NCI-H2107 treated with DMSO at 0.1 percent for 48 hours (cell line): ENCODE results near the gene DNPH1.

ENCODE experiments used
- DNase-seq: peaks from one replicate; lab custom pipeline; 2025; ENCODE audit not compliant: unreplicated experiment; lab: John Stamatoyannopoulos, UW

The DNPH1 gene

GRCh38 chr6:43247114-43247999, 18.1 kb upstream of the DNPH1 start:
- DNase-seq = no peak

DNA sequence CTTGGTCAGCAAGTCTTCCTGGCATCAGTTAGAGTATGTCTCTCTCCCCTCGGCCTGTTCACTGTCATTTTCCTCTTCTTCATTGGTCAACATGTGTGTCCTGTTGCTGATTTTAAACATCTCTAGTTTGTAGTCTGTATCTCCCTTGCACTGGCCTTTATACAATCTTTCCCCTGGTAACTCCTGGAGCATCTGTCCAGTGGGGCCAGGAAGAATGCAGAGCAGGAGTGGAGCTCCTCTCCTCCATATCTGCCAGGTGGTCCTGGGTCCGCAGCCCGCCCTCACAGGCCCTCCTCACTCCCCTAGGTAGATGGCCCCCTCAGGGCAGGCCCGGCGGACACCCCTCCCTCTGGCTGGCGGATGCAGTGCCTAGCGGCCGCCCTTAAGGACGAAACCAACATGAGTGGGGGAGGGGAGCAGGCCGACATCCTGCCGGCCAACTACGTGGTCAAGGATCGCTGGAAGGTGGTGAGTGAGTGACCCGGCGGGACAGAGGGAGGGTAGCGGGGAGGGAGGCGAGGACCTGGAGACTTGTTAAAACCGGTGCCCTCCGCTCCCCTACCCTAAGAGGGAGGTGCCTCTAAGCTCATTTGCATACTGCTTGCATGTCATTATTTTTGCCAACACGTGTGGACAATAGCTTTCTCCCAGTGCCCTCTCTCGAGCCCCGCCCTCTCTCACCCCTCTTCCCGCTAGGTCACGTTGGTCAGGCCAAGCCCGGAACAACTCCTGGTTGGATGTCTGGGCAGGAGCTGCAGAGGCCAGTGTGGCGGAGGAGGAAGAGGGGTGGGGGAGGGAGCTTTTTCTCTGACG, 17.2 kb upstream of the DNPH1 start:
- no peak for DNase-seq

DNA sequence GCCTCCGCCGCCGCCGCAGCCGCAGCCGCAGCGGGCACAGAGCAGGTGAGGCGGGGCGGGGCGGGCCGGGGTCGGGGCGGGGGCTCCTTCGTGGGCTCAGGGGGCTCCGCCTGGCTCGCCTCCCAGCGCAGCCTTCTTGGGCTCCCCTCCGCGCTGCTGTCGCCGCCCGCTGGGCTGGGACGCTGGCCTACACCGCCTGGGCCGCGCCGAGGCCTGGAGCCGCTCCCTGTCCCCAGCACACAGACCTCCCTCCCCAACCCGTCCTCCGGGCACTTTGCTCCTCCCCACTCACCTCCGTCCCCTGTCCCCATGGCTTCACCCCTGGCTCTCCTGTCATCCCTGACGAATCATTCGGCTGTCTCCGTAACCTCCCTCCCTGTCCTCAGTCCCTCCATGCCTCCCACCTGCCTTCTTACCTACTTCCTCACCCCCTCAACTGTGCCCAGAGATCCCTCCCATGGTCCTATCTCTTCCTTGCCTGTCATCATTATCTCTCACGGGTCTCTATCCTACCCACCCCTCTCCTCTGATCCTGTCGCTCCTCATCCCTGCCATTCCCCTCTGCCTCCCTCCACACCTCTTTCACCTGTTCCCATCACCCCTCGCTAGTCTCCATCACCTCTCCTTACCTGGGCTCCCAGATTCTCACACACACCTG, 14.5 kb upstream of the DNPH1 start:
- DNase-seq = no peak

- no peak for DNase-seq
Observed at GRCh38 chr6:43242908-43243663, 13.8 kb upstream of the DNPH1 start, which contains the start of gene TTBK1. TSS of gene TTBK1 (plus strand) at chr6:43243481. CDS start at chr6:43246661, 3,180 bp downstream.

- no peak for DNase-seq
Observed at GRCh38 chr6:43241446-43241845, 12.2 kb upstream of the DNPH1 start.

DNA sequence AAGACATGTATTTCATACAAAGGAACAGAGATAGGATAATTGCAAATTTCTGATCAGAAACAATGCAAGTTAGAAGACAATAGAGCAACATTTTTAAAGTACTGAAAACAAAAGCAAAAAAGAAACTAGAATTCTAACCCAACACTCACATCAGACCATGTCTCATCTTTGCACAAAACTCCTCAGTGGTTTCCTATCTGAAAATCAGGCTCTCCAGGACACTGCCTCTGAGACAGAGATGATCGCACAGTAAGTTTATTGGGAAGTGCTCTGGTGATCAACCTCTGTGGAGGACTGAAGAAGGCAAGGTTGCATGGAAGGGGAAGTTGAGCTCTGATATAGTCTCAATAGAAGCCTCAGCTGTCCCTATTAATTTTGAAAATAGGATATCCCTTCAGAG, 11.7 kb upstream of the DNPH1 start:
- DNase-seq = no peak

- no peak for DNase-seq
Observed at GRCh38 chr6:43239054-43239453, 9.8 kb upstream of the DNPH1 start.

- no peak for DNase-seq
Observed at GRCh38 chr6:43235841-43236240, 6.6 kb upstream of the DNPH1 start.

- no peak for DNase-seq
Observed at GRCh38 chr6:43231735-43232450, 2.6 kb upstream of the DNPH1 start.

DNA sequence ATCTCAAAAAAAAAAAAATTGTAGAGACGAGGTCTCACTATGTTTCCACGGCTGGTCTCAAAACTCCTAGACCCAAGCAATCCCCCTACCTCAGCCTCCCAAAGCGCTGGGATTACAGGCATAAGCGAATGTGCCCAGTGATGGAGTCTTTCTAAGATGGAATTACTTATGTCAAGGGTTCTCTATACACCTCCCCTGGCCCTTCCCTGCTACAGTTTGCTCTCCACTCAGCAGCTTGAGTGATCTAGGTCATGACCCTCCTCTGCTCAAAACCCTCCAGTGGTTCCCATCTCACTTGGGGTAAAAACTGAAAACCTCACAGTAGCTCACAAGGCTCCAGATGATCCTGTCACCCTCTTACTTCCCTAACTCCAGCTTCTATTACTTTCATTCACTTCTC, 1.8 kb upstream of the DNPH1 start:
- no peak for DNase-seq

DNA sequence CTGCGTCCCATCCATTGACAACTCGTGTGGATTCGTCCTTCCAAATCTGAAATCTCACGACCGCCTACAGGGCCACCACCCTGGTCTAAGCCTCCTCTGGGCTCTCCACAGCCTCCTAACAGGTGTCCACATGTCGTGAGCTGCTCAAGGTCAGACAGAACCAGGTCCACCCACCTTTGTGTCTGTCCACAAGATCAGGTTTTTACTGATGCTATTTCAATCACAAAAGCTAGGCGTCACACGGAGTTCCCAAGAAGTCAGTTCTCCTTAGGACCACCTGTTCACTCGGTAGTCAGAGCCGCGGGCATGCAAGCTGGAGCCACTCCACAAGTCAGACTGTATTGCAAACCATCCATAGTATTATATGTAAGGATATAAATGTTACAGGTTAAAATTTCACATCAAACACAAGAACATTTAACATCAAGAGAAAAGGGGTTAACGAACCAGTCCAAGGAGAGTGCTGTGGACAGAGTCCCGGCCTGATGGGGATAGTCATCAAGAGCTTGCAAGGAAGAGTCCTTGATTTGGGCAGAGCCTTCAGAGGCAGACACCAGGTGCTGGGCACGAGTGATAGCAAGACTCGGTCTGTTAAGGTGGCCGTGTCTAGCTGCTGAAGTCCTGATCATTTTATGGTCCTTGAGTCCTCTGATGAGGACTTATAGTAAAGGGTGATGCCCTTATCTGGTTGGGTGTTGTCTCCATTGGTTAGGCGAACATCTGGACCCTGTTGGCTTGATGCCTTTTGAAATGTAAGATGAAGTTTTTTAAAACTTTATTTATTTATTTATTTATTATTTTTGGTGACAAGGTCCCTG, 731 bp upstream of the DNPH1 start:
- no peak for DNase-seq

DNA sequence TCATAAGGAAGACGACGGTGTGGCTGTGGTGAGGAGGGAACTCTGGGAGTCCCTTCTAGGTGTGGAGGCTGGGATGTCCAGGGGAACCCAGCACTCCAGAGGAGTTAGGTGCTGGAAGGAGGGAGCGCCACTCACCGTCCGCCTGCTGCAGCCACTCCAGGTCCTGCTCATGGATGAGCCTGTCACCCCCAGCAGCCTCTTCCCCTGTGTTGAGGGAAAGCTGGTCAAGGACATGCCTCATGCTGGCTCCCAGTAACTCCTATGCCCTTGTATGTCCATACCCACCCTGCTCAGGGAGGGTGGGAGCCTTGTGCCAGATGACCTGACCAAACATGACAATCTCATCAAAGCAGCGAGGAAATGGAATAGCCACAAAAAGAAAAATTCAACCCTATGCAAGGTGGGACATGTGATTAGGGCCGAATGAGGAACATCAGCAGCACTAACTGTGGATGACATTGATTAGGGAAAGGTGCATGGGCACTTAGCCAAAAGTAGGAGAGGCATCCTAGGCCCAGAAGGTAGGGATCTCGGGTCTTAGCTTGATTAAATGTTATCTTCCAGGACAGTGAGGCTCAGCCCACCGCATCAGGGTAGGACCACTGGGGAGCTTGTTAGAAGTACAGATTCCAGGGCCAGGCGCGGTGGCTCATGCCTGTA, 3.0 kb downstream of the DNPH1 start:
- no peak for DNase-seq

- DNase-seq = no peak
Observed at GRCh38 chr6:43223175-43223574, 6.1 kb downstream of the DNPH1 start.

DNA sequence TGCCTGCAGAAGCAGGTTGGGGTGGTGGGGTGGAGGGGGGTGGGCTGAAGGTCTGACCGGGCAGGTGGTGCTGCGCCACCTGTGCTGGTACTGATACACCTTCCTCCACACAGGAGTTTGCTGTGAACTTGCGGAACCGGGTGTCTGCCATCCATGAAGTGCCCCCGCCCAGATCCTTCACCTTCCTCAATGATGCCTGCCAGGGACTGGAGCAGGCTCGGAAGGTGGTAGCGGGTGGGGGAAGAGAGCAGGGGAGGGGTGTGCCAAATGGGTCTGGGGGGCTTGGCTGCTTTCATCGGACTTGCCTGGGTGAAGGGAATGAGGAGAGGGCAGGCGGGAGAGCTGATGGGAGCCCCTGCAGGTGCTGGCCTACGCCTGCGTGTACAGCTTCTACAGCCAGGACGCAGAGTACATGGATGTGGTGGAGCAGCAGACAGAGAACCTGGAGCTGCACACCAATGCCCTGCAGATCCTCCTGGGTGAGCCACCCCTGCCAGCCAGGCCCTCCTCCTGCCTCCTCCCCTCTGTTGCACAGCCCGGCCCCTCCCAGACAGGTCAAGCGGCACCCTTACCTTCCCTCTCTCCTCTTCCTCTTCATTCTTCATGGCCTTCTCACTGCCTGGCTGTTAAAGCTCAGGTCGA, 6.7 kb downstream of the DNPH1 start:
- DNase-seq = no peak

DNA sequence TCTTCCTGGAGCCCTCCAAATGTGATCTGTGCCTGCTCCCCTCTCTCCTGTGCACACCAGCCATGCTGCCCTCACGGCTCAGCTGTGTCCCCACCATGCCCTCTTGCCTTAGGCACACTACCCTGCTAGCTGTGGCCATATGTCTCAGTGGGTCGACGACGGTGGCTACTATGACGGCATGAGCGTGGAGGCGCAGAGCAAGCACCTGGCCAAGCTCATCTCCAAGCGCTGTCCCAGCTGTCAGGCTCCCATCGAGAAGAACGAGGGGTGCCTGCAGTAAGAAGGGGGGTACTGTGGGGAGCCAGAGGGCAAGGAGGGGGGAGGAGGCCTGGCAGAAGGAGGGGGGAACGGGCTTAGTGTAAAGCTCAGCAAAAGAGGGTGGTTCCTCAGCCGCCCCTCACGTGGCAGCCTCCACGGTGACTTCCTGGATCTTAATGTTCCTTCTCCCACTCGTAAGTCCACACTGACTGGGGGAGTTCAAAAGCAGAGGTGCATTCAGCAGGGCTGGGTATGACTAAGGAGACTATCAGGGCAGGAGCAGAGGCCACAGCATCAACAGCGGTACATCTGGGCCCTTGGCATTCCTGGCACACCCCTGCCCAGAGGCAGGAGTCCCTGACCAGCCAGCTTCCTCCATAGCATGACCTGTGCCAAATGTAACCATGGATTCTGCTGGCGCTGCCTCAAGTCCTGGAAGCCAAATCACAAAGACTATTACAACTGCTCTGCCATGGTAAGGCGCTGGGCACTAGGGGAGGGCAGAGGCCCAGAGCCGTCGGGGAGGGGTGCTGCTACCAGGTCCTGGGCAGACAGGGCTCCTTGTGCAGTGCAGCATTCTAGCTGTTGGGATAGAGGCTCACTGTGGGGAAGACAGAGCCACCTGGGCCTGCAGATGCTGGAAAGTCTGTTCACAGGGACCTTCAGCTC, 8.0 kb downstream of the DNPH1 start:
- no peak for DNase-seq

- no peak for DNase-seq
Observed at GRCh38 chr6:43220439-43220951, 8.8 kb downstream of the DNPH1 start.

GRCh38 chr6:43219814-43220213, 9.5 kb downstream of the DNPH1 start:
- no peak for DNase-seq
